ENCODE results near the gene ARL15. TPM values are rescaled to one million over a fixed set of nuclear protein-coding genes. Genes with fewer than 3 reads are reported as not detected.

Gene ARL15
- total RNA-seq, 1 donor: 28.1 TPM

DNA sequence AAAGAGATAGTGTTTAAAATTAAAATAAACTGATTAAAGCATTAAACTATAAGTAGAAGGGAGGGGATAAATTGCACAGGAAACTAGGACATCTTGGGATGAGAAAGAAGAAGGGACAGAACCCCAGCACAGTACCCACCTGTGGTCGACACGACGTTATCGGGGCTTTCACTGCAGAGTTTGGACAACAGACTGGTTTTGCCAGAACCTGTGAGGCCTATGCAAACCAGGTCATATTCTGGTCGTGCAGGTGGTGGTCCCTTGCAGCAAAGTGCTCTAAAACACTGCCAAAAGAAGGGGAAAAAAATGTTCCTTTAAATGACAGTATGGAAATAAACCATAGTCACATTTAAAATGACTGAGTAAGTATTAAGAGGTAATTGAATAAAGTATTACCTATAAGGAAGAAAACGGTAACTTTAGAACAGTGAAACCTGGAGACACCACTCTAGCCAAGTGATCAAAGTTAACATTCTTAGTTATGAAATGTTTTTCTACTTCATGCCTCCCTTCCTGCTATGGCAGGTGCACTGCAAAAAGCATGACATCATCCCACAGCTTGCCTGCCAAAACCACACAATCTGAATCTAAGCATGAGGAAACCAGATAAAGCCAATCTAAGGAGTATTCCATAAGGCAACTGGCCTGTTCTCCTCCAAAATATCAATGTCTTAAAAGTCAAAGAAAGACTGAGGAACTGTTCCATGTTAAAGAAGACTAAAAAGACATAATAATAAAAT lies 138.6 kb downstream of the ARL15 start:
- H3K4me3 ChIP-seq (ENCODE audit: low read depth, low read length): no peak overlapping the region
- TF ChIP-seq, protein P1, sequence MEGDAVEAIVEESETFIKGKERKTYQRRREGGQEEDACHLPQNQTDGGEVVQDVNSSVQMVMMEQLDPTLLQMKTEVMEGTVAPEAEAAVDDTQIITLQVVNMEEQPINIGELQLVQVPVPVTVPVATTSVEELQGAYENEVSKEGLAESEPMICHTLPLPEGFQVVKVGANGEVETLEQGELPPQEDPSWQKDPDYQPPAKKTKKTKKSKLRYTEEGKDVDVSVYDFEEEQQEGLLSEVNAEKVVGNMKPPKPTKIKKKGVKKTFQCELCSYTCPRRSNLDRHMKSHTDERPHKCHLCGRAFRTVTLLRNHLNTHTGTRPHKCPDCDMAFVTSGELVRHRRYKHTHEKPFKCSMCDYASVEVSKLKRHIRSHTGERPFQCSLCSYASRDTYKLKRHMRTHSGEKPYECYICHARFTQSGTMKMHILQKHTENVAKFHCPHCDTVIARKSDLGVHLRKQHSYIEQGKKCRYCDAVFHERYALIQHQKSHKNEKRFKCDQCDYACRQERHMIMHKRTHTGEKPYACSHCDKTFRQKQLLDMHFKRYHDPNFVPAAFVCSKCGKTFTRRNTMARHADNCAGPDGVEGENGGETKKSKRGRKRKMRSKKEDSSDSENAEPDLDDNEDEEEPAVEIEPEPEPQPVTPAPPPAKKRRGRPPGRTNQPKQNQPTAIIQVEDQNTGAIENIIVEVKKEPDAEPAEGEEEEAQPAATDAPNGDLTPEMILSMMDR (IDR thresholded peaks at IDR 0.05; ENCODE audit: insufficient read depth, low read depth, low read length): no peak
- DNase-seq (ENCODE audit: low read depth): no peak

DNA sequence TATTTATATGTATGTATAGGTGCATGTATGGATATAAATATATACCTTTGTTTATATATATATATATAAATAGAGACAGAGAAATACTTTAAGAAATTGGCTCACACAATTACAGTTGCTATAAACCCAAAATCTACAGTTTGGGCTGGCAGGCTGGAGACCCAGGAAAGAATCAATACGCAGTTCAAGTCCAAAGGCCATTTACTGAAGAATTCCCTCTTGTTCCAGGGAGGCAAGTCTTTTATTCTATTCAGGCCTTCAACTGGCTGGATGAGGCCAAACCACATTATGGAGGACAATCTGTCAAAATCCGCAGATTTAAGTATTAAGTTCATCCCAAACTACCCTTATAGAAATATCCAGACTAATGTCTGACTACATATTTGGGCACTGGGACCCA lies 144.7 kb downstream of the ARL15 start:
- TF ChIP-seq, protein P1 (IDR thresholded peaks at IDR 0.05; ENCODE audit: insufficient read depth, low read depth, low read length): no peak
- no peak for DNase-seq (ENCODE audit: low read depth)
- no peak overlapping the region for H3K4me3 ChIP-seq (ENCODE audit: low read depth, low read length)

DNA sequence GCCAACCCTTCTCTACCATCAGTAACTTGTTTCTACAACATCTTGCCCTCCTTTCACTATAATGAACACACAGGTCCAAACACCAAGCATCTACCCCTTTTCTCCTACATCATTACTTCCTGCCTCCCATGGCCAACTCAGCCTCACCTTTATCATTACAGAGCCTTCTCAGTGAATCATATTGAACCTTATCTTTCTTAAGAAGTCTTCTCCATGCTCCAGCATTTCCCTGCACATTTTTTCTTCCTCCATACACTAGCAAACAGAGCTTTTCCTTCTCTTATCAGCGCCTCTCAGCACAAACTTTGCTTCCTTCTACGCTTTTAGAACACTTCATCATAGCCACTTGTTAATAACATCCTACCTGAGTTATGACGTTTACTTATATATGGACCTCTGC lies 148.2 kb downstream of the ARL15 start:
- no peak overlapping the region for H3K4me3 ChIP-seq (ENCODE audit: low read depth, low read length)
- TF ChIP-seq, protein P1 (IDR thresholded peaks at IDR 0.05; ENCODE audit: insufficient read depth, low read depth, low read length): no peak
- DNase-seq (ENCODE audit: low read depth): no peak

DNA sequence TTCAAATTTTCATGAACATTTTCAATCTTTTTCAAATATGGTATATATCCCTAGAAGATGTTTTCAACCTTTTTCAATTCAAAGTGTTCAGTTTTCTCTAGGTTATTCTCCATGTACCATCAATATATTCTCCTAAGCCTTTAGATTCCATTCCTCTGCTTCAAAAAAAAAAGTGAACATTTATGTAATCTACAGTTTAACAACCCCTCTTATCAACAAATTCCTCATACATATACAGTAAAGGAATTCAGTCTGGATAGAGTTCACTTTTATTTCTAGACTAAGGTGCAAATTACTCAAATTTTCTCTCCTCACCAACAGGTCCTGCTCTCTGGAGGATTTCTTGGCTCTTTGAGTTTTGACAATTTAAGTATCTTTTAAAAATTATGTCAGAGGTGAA lies 150.0 kb downstream of the ARL15 start:
- DNase-seq (ENCODE audit: low read depth): no peak
- H3K4me3 ChIP-seq (ENCODE audit: low read depth, low read length): no peak overlapping the region
- TF ChIP-seq, protein P1 (IDR thresholded peaks at IDR 0.05; ENCODE audit: insufficient read depth, low read depth, low read length): no peak

DNA sequence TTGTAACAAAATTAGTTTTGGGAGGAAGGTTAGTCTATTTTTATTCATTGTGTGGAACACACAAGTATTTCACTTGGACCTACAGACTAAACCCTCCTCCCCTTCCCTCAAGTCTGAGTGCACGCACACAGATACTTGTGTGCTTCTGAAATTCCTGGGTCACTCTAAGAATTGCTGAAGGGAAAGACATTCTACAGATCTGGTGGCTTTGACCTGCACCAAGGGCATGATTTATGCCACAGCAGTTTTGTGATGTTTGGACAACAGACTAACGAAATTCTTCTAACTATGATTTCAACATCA lies 150.5 kb downstream of the ARL15 start:
- TF ChIP-seq, protein P1 (IDR thresholded peaks at IDR 0.05; ENCODE audit: insufficient read depth, low read depth, low read length): no peak
- DNase-seq (ENCODE audit: low read depth): no peak

DNA sequence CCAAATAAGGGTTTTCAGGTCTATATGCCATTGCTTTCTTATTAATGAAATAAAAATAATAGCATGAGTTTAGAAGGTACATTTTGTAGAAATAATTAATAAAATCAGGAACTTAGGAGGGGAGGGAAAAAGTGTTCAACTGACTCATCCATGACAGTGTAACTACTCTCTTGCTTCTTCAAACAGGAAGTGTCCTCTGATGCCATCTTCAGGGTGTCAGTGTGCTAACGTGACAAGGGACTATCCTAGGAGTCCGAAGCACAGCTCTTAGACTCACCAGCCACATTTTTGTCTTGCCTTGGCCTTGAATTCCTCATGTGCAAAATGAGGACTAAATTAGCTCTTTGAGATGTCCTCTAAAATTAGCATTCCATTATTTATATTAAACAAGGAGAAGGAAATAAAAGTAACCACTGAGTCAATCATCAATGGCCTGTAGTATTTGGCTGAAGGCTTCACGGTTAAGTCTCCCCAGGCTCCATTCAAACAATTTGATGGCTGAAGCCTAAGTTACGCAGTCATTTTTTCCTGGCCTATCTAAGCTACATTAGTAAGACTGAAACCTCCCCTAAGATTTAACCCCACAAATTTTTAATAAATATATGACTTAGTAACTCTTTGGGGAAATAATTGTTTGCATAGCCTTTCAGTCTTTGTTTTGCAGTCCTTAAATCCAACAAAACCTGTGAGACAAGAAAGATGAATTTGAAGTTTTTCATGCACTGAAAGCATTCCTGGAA lies 151.1 kb downstream of the ARL15 start:
- TF ChIP-seq, protein P1 (IDR thresholded peaks at IDR 0.05; ENCODE audit: insufficient read depth, low read depth, low read length): no peak
- no peak for DNase-seq (ENCODE audit: low read depth)
- no peak overlapping the region for H3K4me3 ChIP-seq (ENCODE audit: low read depth, low read length)

More for the DNA sequence above, 150.5 kb downstream of the ARL15 start:
- H3K4me3 ChIP-seq (ENCODE audit: low read depth, low read length): no peak overlapping the region

Data from fibroblast of villous mesenchyme (primary cell).